ENCODE measurements around the gene GSG1L2. TPM values are rescaled to one million over a fixed set of nuclear protein-coding genes. Genes with fewer than 3 reads are reported as not detected.

The GSG1L2 gene
- total RNA-seq, 4 donors from 2014 or later, result not detected

DNA sequence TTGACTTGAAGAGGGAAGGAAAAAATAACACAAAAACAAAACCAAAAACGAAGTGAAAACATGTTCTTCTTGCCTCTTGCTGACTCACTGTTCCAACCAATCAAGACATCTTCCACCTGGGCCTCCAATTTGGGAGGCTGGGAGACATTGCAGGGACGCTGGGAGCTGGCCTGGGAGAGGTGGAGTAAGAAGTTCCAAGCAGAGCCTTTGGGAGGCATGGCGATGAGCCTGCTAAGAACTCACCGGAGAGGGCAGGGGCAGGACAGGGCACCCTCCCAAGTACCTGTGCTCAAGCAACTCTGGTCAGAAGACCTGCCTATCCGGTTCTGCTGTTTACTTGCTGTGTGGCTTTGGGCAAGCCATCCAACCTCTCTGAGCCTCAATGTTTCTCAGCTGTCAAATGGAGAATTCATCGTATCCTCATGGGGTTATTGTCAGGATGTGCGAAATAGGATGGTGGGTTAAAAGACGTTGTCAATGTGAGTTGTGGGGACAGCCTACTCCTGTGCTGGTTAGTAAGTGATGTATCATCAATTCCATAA, 3.0 kb upstream of the GSG1L2 start:
- Histone ChIP-seq H3K27me3 (no peaks in the 10 kb centered on the region), H3K27ac (no peak overlapping the region), H3K36me3 (no peaks in the 10 kb centered on the region), H3K4me1 (no peaks in the 10 kb centered on the region), H3K4me3 (no peak overlapping the region), H3K9me3 (no peaks in the 10 kb centered on the region)
- DNase-seq (ENCODE audit: low spot score in 2 of 2), result no peak
- WGBS, 2 donors, result 81% methylated on average over 8 of the region's 8 CpGs
- TF ChIP-seq, protein P1, sequence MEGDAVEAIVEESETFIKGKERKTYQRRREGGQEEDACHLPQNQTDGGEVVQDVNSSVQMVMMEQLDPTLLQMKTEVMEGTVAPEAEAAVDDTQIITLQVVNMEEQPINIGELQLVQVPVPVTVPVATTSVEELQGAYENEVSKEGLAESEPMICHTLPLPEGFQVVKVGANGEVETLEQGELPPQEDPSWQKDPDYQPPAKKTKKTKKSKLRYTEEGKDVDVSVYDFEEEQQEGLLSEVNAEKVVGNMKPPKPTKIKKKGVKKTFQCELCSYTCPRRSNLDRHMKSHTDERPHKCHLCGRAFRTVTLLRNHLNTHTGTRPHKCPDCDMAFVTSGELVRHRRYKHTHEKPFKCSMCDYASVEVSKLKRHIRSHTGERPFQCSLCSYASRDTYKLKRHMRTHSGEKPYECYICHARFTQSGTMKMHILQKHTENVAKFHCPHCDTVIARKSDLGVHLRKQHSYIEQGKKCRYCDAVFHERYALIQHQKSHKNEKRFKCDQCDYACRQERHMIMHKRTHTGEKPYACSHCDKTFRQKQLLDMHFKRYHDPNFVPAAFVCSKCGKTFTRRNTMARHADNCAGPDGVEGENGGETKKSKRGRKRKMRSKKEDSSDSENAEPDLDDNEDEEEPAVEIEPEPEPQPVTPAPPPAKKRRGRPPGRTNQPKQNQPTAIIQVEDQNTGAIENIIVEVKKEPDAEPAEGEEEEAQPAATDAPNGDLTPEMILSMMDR (IDR thresholded peaks at IDR 0.05), result no peak
- TF ChIP-seq POLR2A (IDR thresholded peaks at IDR 0.05), result no peak
- TF ChIP-seq EP300 (IDR thresholded peaks at IDR 0.05), result no peak

DNA sequence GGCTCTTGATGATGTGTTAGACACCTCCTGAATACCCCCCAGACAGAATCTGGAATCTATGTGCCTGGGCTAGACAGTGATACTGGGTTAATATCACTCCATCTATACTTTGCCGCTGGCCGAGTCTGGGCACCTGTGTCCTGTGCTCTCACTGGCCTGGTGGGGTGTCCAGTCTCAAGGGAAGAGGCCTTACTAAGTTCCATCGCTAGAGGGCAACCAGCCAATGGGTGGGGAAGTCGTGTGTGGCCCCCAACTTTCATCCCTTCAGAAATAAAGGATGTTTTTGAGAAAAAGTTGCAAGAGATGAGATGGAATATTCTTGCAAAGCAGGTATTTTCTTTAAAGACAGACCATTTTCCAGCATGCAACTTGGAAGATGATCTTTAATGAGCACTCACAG, 2.2 kb upstream of the GSG1L2 start:
- Histone ChIP-seq H3K27ac (no peak overlapping the region), H3K4me3 (no peak overlapping the region), H3K4me1 (no peaks in the 10 kb centered on the region), H3K27me3 (no peaks in the 10 kb centered on the region), H3K36me3 (no peaks in the 10 kb centered on the region), H3K9me3 (no peaks in the 10 kb centered on the region)
- DNase-seq (ENCODE audit: low spot score in 2 of 2), result no peak
- WGBS, 2 donors, result 44 to 65% methylated on average over 3 to 4 of the region's 4 CpGs
- TF ChIP-seq, protein P1 (IDR thresholded peaks at IDR 0.05), result no peak
- TF ChIP-seq EP300 (IDR thresholded peaks at IDR 0.05) (no peak), POLR2A (IDR thresholded peaks at IDR 0.05) (no peak)

DNA sequence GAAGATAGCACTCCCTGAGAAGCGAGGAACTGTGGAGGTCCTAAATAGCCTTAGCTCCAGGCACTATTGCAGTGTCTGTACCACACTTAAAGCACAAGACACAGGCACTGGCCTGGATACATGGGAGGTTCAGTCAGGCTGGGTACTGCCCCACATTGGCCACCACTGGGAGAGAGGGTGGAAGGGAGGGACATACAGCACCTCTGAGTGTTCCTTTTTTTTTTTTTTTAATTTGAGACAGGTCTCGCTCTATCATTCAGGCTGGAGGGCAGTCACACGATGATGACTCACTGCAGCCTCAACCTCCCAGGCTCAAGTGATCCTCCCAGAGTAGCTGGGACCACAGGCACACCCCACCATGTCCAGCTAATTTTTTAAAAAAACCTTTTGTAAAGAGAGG, 1.4 kb downstream of the GSG1L2 start:
- Histone ChIP-seq H3K27ac (no peak overlapping the region), H3K36me3 (no peaks in the 10 kb centered on the region), H3K4me1 (no peaks in the 10 kb centered on the region), H3K9me3 (no peaks in the 10 kb centered on the region), H3K4me3 (no peak overlapping the region), H3K27me3 (no peaks in the 10 kb centered on the region)
- DNase-seq (ENCODE audit: low spot score in 2 of 2), result no peak
- no peak for TF ChIP-seq EP300 (IDR thresholded peaks at IDR 0.05)
- TF ChIP-seq, protein P1 (IDR thresholded peaks at IDR 0.05), result no peak
- no peak for TF ChIP-seq POLR2A (IDR thresholded peaks at IDR 0.05)
- 27 to 54% methylated on average over 3 of the region's 3 CpGs for WGBS, 2 donors

DNA sequence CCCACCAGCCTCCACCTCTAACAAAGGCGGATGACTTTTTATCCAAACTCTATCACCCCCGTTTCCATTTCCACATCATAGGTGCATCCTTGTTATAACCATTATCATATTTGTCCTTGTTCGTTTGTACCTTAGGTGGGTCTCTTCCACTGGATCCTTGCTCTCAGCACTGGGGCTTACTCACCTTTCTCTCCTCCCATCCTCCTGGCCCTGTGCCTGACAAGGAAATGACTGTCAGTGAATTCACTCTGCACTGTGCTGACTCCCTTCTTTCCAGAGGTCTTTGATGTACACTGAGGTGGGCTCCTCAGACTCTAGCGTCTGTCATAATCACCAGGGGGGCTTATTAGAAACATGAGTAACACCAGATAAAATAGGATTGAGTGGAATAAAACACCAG, 3.1 kb downstream of the GSG1L2 start:
- Histone ChIP-seq H3K36me3 (no peaks in the 10 kb centered on the region), H3K27me3 (no peaks in the 10 kb centered on the region), H3K9me3 (no peaks in the 10 kb centered on the region), H3K4me3 (no peak overlapping the region), H3K27ac (no peak overlapping the region), H3K4me1 (no peaks in the 10 kb centered on the region)
- 66% methylated on average over 4 of the region's 4 CpGs for WGBS, 2 donors
- DNase-seq (ENCODE audit: low spot score in 2 of 2), result no peak
- no peak for TF ChIP-seq POLR2A (IDR thresholded peaks at IDR 0.05)
- TF ChIP-seq EP300 (IDR thresholded peaks at IDR 0.05), result no peak
- TF ChIP-seq, protein P1 (IDR thresholded peaks at IDR 0.05), result no peak

DNA sequence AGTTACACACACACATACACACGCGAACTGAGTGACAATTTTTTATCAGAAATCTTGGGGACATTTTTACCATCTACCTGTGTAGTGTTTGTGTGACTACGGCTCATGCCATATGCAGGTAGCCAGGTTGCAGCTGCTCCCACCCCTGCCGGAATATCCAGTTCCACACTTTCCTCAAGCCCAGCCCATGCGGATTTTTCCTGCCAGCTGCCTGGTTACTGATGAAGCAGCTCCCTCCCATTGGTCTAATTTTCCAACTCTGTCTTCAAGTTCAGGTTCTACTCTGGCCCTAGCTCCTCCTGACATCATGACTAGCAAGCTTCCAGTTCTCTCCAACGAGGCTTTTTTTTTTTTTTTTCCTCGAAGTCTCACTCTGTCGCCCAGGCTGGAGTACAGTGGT, 4.8 kb downstream of the GSG1L2 start:
- H3K27me3 ChIP-seq, result no peaks in the 10 kb centered on the region
- TF ChIP-seq POLR2A (IDR thresholded peaks at IDR 0.05) (no peak), EP300 (IDR thresholded peaks at IDR 0.05) (no peak)
- TF ChIP-seq, protein P1 (IDR thresholded peaks at IDR 0.05), result no peak
- H3K9me3 ChIP-seq, result no peaks in the 10 kb centered on the region
- WGBS, 2 donors, result 57 to 59% methylated on average over 8 of the region's 8 CpGs
- H3K4me3 ChIP-seq, result no peak overlapping the region
- H3K4me1 ChIP-seq, result no peaks in the 10 kb centered on the region
- H3K27ac ChIP-seq, result no peak overlapping the region
- DNase-seq (ENCODE audit: low spot score in 2 of 2), result no peak
- no peaks in the 10 kb centered on the region for H3K36me3 ChIP-seq

Data from tibial nerve (tissue), 4 donors.